ENCODE results near the gene CNN1.

The CNN1 gene

DNA sequence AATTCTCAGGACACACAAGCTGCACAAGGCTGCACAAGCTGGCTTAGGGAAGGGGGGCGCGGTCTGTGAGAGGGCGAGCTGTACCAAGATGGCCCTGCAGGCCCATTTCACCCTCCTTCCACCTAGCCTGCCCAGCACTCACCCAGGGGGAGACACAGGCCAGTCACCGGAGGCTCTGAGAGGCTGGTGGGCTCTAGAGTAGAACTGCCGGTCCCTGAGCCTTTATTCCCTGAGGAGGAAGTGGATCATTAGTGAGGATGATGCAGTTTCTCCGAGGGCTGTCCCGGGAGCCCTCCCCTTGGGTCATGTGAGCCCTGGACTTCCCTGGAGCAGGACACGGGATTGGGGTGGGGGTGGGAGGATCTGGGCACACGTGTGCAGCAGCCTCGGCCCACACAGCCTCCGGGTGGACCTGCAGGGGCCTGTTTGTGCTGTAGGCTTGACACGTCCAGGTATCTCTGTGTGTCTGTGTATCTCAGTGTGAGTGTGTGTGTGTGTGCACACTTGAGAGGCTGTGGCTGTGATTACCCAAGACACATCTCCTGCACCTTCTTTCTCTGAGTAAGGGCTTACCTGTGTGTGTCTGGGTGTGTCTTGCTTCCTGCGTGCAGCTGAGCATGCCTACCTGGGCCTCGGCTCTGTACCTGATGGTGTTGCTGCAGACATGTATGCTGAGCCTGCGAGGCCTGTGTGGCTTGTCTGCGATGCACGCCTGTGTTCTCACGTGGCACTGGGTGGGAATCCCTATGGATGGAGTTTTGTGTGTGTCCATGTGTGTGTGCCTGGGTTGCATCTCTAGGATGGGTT, 39.0 kb downstream of the CNN1 start, which contains the start of gene ACP5:
TSS of gene ACP5 (minus strand) at position 195 of the 807 bp plus-strand sequence. CDS start 328 bp downstream, outside the sequence.
- TF ChIP-seq ARNT (IDR thresholded peaks at IDR 0.05) (no peak), FOXA1 (IDR thresholded peaks at IDR 0.05) (no peak), ELF4 (IDR thresholded peaks at IDR 0.05) (no peak), NFRKB (IDR thresholded peaks at IDR 0.05) (no peak), TARDBP (IDR thresholded peaks at IDR 0.05) (no peak), FOXK2 (IDR thresholded peaks at IDR 0.05) (no peak), FOXM1 (IDR thresholded peaks at IDR 0.05; ENCODE audit: borderline replicate concordance) (no peak), BHLHE40 (IDR thresholded peaks at IDR 0.05; ENCODE audit: borderline replicate concordance) (no peak)
- TF ChIP-seq, protein P1, sequence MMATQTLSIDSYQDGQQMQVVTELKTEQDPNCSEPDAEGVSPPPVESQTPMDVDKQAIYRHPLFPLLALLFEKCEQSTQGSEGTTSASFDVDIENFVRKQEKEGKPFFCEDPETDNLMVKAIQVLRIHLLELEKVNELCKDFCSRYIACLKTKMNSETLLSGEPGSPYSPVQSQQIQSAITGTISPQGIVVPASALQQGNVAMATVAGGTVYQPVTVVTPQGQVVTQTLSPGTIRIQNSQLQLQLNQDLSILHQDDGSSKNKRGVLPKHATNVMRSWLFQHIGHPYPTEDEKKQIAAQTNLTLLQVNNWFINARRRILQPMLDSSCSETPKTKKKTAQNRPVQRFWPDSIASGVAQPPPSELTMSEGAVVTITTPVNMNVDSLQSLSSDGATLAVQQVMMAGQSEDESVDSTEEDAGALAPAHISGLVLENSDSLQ (IDR thresholded peaks at IDR 0.05), result no peak
- POLR2A ChIA-PET, result interaction anchor here (2.4 kb wide), 1 partner anchor 19 kb away, joined by 10 read pairs; the partner anchor contains the start of gene ELOF1
- no peak for DNase-seq (ENCODE audit: extremely low spot score)
- CTCF ChIA-PET, result no interaction called here

- TF ChIP-seq CTBP1 (IDR thresholded peaks at IDR 0.05; ENCODE audit: borderline replicate concordance), result no peak
- no peak for TF ChIP-seq NFRKB (IDR thresholded peaks at IDR 0.05)
- no peak for TF ChIP-seq TARDBP (IDR thresholded peaks at IDR 0.05)
- TF ChIP-seq FOXK2 (IDR thresholded peaks at IDR 0.05), result no peak
- no peak for TF ChIP-seq L3MBTL2 (conservative IDR thresholded peaks at IDR 0.05)
- TF ChIP-seq, protein P1 (IDR thresholded peaks at IDR 0.05), result no peak
- no peak for TF ChIP-seq SUZ12 (IDR thresholded peaks at IDR 0.05)
- TF ChIP-seq LEF1 (IDR thresholded peaks at IDR 0.05; ENCODE audit: borderline replicate concordance), result no peak
- TF ChIP-seq FOXA1 (IDR thresholded peaks at IDR 0.05), result no peak
- TF ChIP-seq BHLHE40 (IDR thresholded peaks at IDR 0.05; ENCODE audit: borderline replicate concordance), result no peak
- no peak for TF ChIP-seq FOXM1 (IDR thresholded peaks at IDR 0.05; ENCODE audit: borderline replicate concordance)
- no peak for TF ChIP-seq ELF4 (IDR thresholded peaks at IDR 0.05)
- no peak for TF ChIP-seq SP1 (IDR thresholded peaks at IDR 0.05)
- no peak for TF ChIP-seq HDGF (IDR thresholded peaks at IDR 0.05; ENCODE audit: borderline replicate concordance)
- TF ChIP-seq ZNF384 (IDR thresholded peaks at IDR 0.05), result no peak
- no peak for TF ChIP-seq ARNT (IDR thresholded peaks at IDR 0.05)
- ChIA-PET POLR2A (interaction anchor here (2.4 kb wide), 1 partner anchor 20 kb away, joined by 10 read pairs; the partner anchor contains the start of gene ELOF1), CTCF (no interaction called here)
- no peak for DNase-seq (ENCODE audit: extremely low spot score)
Measured at GRCh38 chr19:11578258-11579142, 39.8 kb downstream of the CNN1 start.

DNA sequence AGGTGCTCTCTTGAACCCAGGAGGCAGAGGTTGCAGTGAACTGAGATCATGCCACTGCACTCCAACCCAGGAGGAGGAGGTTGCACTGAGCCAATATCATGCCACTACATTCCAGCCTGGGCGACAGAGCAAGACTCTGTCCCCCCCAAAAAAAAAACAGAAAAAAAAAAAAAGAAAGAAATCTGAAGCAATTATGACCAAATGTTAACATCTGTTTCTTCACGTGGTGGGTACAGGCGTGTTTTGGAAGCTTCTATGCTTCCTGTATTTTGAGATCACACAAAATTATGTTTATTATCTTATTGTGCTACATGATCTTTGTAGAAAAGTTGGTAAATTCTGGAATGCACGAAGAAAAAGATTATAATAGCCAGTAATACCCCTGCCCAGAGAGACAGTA, 41.5 kb downstream of the CNN1 start:
- DNase-seq (ENCODE audit: extremely low spot score), result no peak
- TF ChIP-seq FOXA1 (IDR thresholded peaks at IDR 0.05) (no peak), CTBP1 (IDR thresholded peaks at IDR 0.05; ENCODE audit: borderline replicate concordance) (no peak), ARNT (IDR thresholded peaks at IDR 0.05) (no peak), ELF4 (IDR thresholded peaks at IDR 0.05) (no peak), SP1 (IDR thresholded peaks at IDR 0.05) (no peak), ZNF384 (IDR thresholded peaks at IDR 0.05) (no peak), TARDBP (IDR thresholded peaks at IDR 0.05) (no peak), FOXK2 (IDR thresholded peaks at IDR 0.05) (no peak), BHLHE40 (IDR thresholded peaks at IDR 0.05; ENCODE audit: borderline replicate concordance) (no peak)
- ChIA-PET CTCF (no interaction called here), POLR2A (interaction anchor here (1.7 kb wide), 1 partner anchor 22 kb away, joined by 6 read pairs; the partner anchor contains the start of gene ELOF1)

GRCh38 chr19:11581740-11582139, 43.1 kb downstream of the CNN1 start:
- TF ChIP-seq, protein P1 (IDR thresholded peaks at IDR 0.05), result no peak
- TF ChIP-seq FOXK2 (IDR thresholded peaks at IDR 0.05), result no peak
- no peak for TF ChIP-seq L3MBTL2 (conservative IDR thresholded peaks at IDR 0.05)
- TF ChIP-seq ELF4 (IDR thresholded peaks at IDR 0.05), result no peak
- no peak for TF ChIP-seq LEF1 (IDR thresholded peaks at IDR 0.05; ENCODE audit: borderline replicate concordance)
- TF ChIP-seq ZNF384 (IDR thresholded peaks at IDR 0.05), result no peak
- TF ChIP-seq ARNT (IDR thresholded peaks at IDR 0.05), result no peak
- TF ChIP-seq SUZ12 (IDR thresholded peaks at IDR 0.05), result no peak
- TF ChIP-seq NFRKB (IDR thresholded peaks at IDR 0.05), result no peak
- no peak for TF ChIP-seq FOXA1 (IDR thresholded peaks at IDR 0.05)
- TF ChIP-seq BHLHE40 (IDR thresholded peaks at IDR 0.05; ENCODE audit: borderline replicate concordance), result no peak
- TF ChIP-seq CTBP1 (IDR thresholded peaks at IDR 0.05; ENCODE audit: borderline replicate concordance), result no peak
- no peak for TF ChIP-seq TARDBP (IDR thresholded peaks at IDR 0.05)
- no peak for TF ChIP-seq FOXM1 (IDR thresholded peaks at IDR 0.05; ENCODE audit: borderline replicate concordance)
- TF ChIP-seq SP1 (IDR thresholded peaks at IDR 0.05), result no peak
- no peak for TF ChIP-seq HDGF (IDR thresholded peaks at IDR 0.05; ENCODE audit: borderline replicate concordance)

GRCh38 chr19:11586331-11586730, 47.7 kb downstream of the CNN1 start:
- POLR2A ChIA-PET, result no interaction called here
- CTCF ChIA-PET, result no interaction called here
- no peak for DNase-seq (ENCODE audit: extremely low spot score)
- TF ChIP-seq SP1 (IDR thresholded peaks at IDR 0.05) (no peak), LEF1 (IDR thresholded peaks at IDR 0.05; ENCODE audit: borderline replicate concordance) (no peak), BHLHE40 (IDR thresholded peaks at IDR 0.05; ENCODE audit: borderline replicate concordance) (no peak), FOXM1 (IDR thresholded peaks at IDR 0.05; ENCODE audit: borderline replicate concordance) (no peak), ELF4 (IDR thresholded peaks at IDR 0.05) (no peak), SUZ12 (IDR thresholded peaks at IDR 0.05) (no peak), NFRKB (IDR thresholded peaks at IDR 0.05) (no peak), FOXK2 (IDR thresholded peaks at IDR 0.05) (no peak), FOXA1 (IDR thresholded peaks at IDR 0.05) (no peak), HDGF (IDR thresholded peaks at IDR 0.05; ENCODE audit: borderline replicate concordance) (no peak), TARDBP (IDR thresholded peaks at IDR 0.05) (no peak), ARNT (IDR thresholded peaks at IDR 0.05) (no peak), CTBP1 (IDR thresholded peaks at IDR 0.05; ENCODE audit: borderline replicate concordance) (no peak)
- TF ChIP-seq, protein P1 (IDR thresholded peaks at IDR 0.05), result no peak

More at GRCh38 chr19:11581740-11582139, 43.1 kb downstream of the CNN1 start:
- DNase-seq (ENCODE audit: extremely low spot score), result no peak
- CTCF ChIA-PET, result no interaction called here
- POLR2A ChIA-PET, result no interaction called here

Measured in HEK293T (cell line).